Measurements from ENCODE around the gene CRMP1.

- TF ChIP-seq CTCF (IDR thresholded peaks at IDR 0.05) (no peak), POLR2AphosphoS5 (IDR thresholded peaks at IDR 0.05) (no peak), POLR2A (IDR thresholded peaks at IDR 0.05) (no peak), EP300 (IDR thresholded peaks at IDR 0.05) (no peak)
These were observed 22.8 kb downstream of the CRMP1 start for GRCh38 chr4:5869966-5870619.

Data from stomach (tissue), 4 donors.